ENCODE measurements around the gene ZMIZ1.
"Not testable (repeated sequence)": the region's sequence is repeated elsewhere in the genome, so short reads cannot be mapped to it uniquely, and the experiment has no call there.

The ZMIZ1 gene

DNA sequence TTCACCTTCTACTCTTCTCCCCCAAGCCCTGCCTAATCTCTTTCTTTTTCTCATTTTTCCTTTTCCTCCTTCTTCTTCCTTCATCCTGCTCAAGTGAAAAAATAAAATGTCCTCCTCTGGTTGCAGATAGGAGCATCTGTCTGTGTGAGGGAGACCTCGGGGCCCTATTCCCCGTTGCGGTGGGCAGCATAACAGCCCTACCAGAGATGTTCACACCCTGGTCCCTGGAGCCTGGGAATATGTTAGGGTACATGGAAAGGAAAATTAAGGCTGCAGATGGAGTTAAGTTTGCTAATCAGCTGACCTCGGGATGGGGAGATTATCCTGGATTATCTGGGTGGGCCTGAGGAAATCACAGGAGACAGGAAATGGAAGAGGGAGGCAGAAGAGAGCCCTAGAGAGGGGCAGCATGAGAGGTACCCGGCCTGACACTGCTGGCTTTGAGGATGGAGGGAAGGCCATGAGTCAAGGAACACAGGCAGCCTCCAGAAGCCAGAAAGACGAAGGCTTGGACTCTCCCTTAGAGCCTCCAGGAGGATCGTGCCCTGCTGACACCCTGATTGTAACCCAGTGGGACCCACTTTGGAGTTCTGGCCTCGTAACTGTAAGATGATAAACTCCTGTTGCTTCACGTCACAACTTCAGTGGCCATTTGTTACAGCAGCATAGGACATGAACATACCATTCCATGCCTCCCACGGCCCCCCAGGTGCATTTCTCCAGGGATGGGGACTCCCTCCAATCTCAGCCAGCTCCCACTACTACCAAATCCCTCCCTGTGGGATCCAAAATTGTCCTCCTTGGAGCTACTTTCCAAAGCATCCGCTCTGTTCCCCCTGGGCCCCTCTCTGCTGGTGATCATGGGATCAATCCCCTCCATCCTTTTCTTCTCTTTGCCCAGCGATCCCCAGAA, 39.0 kb upstream of the ZMIZ1 start:
- in situ Hi-C loops (cut with MboI; ENCODE audit: low sequenced_read_pairs), result no loop called here

DNA sequence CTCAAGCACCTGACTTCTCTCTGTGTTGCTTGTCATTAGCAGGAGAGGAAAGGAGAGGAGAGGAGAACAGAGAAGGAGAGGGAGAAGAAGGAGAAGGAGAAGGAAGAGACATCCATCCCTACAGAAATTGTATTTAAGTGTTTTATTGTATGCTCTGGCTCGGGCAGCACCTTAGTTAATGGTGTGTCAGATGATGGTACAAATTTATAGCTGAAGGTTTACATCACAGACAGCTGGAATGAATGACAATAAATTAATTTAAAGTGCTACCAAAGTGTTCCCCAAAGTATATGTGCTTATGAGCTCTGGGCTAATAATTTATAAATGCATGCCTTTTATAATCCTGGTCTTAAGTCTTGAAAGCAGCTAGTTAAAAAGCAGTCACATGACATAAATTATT, 38.1 kb upstream of the ZMIZ1 start:
- in situ Hi-C loops (cut with MboI; ENCODE audit: low sequenced_read_pairs), result no loop called here

DNA sequence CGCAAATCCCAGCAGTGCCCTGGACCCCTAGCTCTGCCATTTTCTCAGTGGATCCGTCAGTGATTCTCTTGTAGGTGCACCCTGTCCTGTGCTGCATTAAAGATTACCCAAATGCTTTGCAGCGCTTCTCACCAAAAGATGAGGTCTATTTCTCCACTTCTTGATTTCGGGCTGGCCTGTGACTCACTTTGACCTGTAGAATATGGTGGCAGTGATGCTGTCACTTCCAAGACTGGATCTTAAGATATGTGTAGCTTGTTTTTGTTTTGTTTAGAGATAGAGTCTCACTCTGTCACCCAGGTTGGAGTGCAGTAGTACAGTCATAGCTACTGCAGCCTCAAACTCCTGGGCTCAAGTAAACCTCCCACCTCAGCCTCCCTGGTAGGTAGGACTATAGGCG, 37.0 kb upstream of the ZMIZ1 start:
- in situ Hi-C loops (cut with MboI; ENCODE audit: low sequenced_read_pairs), result no loop called here

DNA sequence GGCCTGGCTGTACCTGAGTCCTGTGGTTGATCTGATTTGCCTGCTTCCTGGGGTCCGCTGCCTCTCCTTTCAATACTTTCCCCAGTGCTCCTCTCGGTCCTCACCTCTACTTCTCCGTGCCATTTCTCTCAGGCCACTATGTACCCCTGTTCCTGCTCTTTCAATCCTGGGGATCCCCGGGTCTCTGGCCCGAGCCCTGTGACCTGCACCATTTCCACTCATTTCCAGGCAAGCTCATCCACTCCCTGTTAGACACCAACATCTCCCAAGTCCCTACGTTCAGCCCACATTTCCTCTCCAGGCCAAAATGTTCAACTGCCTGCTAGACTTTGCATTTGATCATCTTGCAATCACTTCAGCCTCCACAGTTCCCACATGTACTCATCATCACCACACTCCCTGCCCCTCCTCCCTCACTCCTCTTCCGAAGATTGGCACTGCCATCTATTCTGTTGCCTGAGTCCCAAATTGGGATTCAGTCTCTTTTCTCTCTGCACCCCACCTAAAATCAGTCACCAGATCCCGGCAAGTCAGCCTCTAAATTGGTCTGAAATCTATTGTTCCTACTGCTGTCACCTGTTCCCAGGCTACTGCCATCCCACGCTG, 34.4 kb upstream of the ZMIZ1 start:
- in situ Hi-C loops (cut with MboI; ENCODE audit: low sequenced_read_pairs), result no loop called here

DNA sequence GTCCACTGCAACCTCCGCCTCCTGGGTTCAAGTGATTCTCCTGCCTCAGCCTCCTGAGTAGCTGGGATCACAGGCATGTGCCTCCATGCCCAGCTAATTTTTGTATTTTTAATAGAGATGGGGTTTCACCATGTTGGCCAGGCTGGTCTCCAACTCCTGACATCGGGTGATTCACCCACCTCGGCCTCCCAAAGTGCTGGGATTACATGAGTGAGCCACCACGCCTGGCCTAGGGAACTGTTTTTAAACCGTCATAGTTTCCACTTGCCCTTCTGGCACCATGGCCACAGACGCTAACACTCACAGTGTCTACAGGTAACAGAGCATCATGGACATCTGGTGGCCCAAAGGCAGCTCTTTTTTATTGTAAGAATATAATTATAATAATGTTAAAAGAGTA, 32.4 kb upstream of the ZMIZ1 start:
- in situ Hi-C loops (cut with MboI; ENCODE audit: low sequenced_read_pairs), result not testable (repeated sequence)

DNA sequence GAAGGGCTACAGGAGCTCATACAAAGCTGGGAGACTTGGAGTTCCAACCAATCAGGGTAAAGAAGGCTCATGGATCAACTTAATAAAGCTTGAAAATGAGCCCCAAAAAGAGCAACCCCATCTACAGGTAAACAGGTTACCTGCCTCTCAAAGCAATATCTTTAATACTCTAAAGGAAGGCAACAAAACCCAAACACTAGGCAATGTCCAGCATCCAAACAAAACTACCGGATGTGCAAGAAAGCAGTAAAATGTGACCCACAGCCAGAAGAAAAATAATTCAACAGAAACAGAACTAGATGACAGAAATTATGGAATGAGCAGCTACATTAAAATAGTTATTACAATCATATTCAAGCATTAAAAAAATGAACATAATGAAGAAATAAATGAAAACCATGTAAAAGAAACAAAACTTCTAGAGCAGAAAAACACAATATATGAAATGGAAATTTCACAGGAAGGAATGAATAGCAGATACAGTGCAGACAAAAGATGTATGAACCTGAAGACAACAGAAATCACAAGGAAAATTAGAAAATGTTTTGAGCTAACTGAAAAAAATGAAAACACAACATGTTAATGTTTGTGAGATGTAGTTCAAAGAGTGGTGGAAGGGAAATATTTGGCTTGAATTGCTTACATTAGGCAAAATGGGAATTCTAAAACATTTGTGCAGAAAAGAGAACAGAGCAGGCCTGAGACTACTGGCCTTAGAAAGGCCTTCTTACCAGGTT, 30.5 kb upstream of the ZMIZ1 start:
- in situ Hi-C loops (cut with MboI; ENCODE audit: low sequenced_read_pairs), result no loop called here

DNA sequence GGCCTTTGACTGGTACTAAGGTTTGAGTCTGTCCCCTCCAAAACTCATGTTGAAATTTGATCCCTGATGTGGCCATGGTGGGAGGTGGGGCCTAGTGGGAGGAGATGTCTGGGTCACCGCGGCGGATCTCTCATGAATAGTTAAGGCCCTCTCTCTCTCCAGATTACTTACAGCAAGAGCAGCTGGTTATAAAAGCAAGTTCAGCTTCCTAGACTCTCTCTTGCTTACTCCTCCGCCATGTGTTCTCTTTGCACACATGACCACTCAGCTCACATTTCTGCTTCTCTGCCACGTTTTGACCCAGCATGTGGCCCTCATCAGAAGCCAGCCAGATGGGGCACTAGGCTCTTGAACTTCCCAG, 29.9 kb upstream of the ZMIZ1 start:
- in situ Hi-C loops (cut with MboI; ENCODE audit: low sequenced_read_pairs), result no loop called here

DNA sequence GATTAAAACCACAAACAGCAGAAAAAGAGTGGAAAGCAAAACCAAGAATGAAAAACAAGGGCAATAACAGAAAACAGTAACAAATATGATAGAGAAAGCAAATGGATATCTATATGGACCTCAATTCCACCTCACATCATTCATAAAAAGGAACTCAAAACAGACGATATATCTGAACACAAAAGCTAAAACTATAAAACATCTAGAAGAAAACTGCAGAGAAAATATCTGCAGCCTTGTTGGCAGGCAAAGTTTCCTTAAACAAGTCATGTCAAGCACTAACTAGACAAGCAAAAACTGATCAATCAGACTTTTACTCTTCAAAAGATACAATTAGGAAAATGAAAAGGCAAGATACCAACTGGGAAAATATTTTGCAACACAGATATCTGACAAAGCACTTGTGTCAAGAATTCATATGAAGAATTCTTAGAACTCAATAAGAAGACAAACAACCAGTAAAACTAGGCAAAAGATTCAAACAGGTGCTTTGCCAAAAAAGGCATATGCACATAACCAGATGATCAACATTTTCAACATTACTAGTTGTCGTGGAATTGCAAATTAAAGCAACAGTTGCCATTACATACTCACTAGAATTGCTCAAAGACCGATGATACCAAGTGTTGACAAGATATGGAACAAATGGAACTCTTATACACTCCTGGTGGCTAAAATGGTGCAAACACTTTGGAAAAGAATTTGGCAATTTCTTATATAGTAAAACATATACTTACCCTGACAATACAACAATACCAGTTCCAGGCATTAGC, 25.9 kb upstream of the ZMIZ1 start:
- in situ Hi-C loops (cut with MboI; ENCODE audit: low sequenced_read_pairs), result no loop called here

DNA sequence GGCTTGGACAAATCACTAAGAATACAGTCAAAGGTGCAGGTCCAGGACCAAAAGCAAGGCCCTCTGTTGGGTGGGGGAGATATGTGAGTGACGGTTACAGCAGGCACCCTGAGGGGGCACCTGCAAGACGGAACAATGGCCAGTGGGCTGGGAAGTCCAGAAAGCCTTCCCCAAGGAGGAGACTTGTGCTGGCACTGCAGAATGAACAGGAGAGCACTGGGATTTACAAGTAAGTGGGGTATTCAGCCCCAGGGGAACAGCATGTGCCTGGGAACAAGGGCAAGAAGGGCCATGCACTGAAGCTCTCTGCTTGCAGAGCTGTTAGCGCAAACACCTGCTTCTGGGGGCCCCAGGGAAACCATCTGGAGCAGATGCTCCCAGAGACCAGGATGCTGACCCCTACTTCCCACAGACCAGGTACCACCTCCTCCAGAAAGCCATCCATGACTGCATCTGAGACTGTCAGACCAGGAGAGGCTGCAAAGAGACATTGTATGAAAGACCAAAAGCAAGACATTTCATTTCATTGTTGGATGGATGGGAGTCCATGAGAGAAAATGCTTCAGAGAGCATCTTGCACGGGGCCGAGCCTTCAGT, 24.6 kb upstream of the ZMIZ1 start:
- in situ Hi-C loops (cut with MboI; ENCODE audit: low sequenced_read_pairs), result no loop called here

DNA sequence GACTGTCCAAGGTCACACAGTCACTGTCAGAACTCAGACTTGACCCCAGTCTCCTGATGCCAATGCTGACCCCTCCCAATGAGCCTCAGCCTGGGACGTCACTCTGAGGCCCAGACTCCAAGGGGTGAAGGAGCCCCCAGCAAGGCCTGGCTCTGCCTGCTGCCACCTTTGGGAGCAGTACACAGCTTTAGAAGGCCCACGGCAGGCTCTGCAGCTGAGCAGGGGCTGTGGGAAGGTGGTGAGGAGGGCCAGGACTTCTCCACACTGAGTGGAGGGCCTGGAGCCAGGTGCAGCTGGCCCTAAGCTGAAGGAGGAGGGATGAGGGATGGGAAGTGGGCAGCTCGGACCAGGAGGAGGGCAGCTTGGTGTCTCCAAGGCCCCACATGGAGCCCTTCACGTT, 23.9 kb upstream of the ZMIZ1 start:
- in situ Hi-C loops (cut with MboI; ENCODE audit: low sequenced_read_pairs), result no loop called here

DNA sequence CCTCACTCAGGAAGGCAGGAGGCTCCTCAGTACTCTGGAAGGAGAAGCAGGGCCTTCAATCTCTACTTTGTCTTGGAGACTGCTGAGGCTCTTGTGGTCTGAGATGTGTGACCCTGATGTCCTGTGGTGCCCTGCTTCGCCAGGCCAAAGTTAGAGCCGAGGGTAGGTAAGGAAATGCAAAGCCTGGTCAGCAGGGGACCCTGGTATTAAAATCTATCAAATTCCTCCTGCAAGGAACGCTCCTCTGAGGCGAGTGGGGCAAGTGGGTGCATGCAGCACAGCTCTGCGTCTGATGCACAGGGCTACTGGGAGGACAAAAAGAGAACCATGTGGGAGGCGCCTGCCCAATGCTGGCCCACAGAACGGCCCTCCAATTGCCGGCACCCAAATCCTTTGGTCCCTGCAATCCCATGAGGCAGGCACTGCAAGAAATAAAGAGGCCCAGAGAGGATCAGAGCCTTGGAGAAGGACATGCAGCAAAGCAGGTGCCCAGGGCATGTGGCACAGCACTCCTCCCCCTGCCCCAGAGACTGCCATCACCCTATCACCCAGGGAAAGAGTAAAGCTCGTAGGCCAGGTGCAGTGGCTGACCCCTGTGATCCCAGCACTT, 23.1 kb upstream of the ZMIZ1 start:
- in situ Hi-C loops (cut with MboI; ENCODE audit: low sequenced_read_pairs), result no loop called here

DNA sequence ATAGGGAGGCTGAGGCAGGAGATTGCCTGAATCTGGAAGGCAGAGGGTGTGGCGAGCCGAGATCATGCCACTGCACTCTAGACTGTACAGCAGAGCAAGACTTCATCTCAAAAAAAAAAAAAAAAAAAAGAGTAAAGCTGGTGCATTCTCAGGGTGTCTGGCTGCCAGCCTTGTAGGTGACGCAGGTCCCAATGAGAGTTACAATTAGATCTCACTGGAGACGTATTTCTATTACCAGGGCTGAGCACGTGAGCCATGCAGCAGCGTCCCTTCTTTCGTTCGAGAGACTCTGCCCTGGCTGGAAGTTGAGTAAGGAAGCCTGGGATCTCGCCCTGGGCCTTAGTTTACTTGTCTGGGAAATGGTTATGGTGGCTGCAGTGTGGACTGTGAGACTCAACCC, 22.4 kb upstream of the ZMIZ1 start:
- in situ Hi-C loops (cut with MboI; ENCODE audit: low sequenced_read_pairs), result no loop called here

DNA sequence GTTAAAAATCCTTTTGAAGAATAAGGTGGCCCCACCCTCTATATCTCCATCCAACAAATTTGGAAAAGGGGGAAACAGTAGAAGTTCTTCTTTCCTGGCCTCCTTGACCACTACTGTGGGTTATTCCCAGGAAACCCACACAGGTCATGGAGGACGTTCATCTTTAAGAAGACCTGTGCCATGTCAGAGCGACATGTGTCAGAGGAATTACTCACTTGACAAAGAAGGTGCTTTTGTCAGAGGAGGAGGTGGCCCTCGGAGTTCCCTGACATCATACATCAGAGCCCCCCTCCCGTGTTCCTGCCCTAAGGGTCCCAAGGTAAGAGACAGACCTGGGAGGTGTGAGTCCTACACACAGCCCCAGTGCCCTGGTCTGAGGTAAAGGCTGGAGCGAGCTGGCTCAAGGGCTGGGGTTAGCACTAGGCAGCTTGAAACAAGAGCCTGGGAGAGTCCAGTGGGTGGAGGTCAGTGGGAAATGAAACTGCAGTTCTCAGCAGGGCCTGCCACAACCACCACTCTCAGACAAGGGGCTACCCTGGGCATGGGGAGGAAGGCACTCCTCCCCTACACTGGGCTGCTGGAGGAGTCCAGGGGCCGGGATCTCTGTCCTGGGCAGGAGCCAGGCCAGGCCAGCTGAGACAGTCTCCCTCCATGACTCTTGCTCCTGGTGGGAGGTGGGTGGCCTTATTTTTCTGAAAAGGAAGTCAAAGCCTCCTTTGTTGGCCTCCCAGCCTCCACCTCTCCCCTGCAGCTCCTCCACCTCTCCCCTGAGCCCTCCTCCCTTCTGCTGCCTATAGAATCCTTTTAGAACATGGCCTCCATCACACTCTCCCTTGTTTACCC, 21.8 kb upstream of the ZMIZ1 start:
- in situ Hi-C loops (cut with MboI; ENCODE audit: low sequenced_read_pairs), result no loop called here

DNA sequence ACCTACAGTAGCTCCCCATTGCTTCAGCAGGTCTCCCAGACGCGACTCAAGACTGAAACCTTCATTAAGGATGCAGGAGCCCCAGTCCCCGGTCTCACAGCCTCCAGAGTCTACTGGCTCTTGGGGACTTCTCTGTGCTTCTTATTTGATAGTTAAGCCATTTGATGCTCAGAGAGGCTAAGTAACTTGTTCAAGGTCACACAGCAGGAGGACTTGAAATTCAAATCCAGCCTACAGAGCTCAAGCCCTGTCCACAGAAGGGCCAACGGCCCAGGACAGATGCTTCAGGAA, 21.2 kb upstream of the ZMIZ1 start:
- in situ Hi-C loops (cut with MboI; ENCODE audit: low sequenced_read_pairs), result no loop called here

DNA sequence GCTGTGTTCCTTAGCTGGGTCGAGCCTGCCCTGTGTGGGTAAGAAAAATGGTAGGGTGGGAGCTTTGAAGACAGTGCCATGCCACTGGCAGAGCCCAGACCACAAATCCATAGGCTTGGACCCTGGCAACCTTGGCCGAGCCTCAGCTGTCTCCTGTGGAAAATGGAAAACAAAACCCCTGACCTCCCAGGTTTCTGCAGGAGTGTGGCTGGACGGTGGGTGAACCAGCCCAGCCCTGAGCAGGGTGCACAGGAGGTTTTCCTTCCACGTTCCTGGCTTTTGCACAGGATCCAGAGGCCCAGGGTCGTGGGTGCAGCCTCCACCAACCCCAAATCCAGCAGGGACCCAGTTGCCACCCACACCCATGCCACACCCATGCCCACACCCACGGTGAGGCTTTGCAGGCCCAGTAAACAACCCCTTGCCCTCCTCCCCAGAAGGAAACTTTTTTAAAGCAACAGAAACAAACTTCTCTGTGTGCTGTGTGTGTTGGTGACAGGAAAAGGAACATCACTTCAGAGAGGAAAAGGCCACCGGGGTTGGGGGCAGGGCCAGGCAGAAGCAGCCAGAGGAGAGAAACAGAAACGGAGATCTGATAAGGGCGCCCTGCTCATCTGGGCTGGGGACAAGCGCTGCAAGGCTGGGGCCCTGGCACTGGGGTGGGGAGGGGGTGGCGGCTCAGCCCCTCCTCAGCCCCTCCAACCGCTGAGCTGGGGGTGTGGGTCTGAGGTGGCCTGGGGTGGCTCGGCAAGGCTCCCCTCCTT, 20.7 kb upstream of the ZMIZ1 start:
- in situ Hi-C loops (cut with MboI; ENCODE audit: low sequenced_read_pairs), result no loop called here

DNA sequence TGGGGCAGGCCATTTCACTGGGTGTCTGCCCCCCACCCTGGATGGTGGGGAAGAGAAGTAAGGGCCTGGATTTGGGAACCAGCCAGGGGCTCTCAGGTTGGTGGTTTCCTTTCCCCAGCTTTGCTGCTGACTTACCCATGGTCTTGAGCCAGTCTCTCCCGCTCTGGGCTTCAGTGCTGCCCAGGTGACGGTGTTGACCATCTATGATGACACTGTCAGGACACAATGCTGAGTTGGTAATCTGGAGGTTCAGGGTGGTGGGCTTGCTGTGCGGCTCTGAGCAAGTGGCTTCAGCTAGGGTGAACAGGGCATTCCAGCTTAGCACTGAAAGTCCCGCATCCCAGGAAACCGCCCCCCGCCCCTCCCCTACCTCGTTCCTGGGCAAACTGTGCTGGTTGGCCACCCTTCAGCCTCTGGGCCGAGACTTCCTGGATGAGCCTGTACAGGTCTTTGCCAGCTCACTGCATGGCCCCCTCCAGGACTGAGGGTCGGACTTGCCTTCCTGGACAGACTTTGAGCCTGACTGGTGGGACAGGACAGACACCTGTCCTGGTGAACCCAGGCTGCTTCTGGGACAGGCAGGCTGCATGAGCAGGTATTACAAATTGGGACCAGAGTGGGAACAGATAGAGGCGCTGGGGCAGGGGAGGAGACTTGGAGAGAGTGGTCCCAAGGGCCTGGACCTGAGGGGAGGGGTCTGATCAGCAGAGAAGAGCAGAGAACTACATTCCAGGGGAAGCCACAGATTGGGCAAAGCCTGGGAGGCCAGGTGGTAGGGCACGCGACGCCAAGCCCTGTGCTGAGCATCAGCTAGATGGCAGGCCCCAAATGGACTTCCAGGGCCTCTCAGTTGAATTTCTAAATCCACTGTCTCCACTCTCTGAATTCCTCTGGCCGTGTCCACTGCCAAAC, 19.9 kb upstream of the ZMIZ1 start:
- in situ Hi-C loops (cut with MboI; ENCODE audit: low sequenced_read_pairs), result no loop called here

DNA sequence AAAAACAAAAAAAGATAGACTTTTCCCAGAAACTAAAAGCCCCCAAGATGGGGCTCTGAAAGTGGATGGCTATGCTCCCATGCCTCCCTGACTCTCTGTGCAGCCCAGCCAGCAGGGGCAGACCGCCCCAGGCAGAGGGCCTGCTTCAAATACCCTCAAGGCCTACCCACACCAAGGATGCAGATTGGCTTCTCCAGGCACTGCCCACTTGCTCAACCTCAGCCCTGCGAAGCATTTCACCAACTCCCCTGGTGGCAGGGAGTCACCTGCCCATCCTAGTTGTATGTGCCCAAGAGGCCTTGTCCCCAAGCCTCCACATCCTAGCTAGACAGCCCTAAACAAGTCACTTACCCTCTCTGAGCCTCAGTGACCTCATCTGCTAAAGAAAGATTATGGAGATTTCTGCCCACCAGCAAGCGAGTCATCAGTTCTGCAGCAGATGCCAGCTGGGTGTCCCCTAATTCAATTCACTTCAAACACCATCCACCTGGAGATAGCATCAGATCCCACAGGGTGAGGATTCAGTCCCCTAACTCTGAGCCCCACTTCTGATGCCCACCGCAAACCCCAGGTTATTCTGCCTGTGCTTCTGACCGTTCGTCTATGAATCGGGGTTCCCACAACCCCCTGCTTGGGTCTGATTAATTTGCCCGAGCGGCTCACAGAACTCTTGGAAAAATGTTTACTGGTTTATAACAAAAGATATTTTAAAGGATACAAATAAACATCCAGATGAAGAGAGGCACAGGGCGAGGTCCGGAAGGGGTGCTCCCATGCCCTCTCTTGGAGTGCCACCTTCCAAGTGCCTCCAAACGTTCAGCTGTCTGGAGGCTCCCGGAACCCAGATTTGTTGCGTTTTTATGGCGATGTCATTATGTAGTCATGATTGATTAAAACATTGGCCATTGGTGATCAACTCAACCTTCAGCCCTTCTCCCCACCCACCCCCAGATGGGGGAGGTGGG, 18.6 kb upstream of the ZMIZ1 start:
- in situ Hi-C loops (cut with MboI; ENCODE audit: low sequenced_read_pairs), result no loop called here
